SU-DHL-6 (cell line): ENCODE results near the gene CAMK2D.

ENCODE experiments used
- H2AFZ ChIP-seq: fragments of 200-600 bp; sonication (generic); 2 replicates; pipeline ENCODE4 v1.6.1; 2014; ENCODE audit warnings: low read depth, mild to moderate bottlenecking, moderate library complexity, mixed read lengths, antibody characterized with exemption, low read length; ENCODE audit not compliant: severe bottlenecking
- H3F3A ChIP-seq: fragments of 200-600 bp; shearing (Covaris generic); 2 replicates; pipeline ENCODE4 v1.6.0; 2016; ENCODE audit warnings: antibody characterized with exemption, mild to moderate bottlenecking; ENCODE audit not compliant: insufficient read depth
- H3K27ac ChIP-seq: fragments of 200-600 bp; sonication (generic); 2 replicates; pipeline ENCODE4 v1.5.1; 2016; ENCODE audit warnings: low read depth, mild to moderate bottlenecking, low read length, moderate library complexity, mixed read lengths
- H3K27me3 ChIP-seq: fragments of 200-600 bp; sonication (generic), shearing (Covaris generic); 2 replicates; pipeline ENCODE4 v1.6.0; 2014; ENCODE audit warnings: mild to moderate bottlenecking, low read length
- H3K36me3 ChIP-seq: fragments of 200-600 bp; sonication (generic); 2 replicates; pipeline ENCODE4 v1.6.1; 2014; ENCODE audit warnings: mild to moderate bottlenecking, low read length, mixed read lengths
- H3K4me2 ChIP-seq: fragments of 300-600, 200-600 bp; shearing (Covaris generic), sonication (generic); 2 replicates; pipeline ENCODE4 v1.6.0; 2014; ENCODE audit warnings: low read length, low read depth, mild to moderate bottlenecking; ENCODE audit not compliant: poor library complexity, severe bottlenecking
- H3K4me3 ChIP-seq: fragments of 200-600 bp; sonication (generic); 2 replicates; pipeline ENCODE4 v1.5.1; 2014; ENCODE audit warnings: antibody characterized with exemption, low read length, mild to moderate bottlenecking, mixed read lengths; ENCODE audit not compliant: insufficient read depth, poor library complexity, severe bottlenecking
- H3K79me2 ChIP-seq: fragments of 200-600 bp; sonication (generic); 2 replicates; pipeline ENCODE4 v1.6.1; 2014; ENCODE audit warnings: mild to moderate bottlenecking, low read length, moderate library complexity; ENCODE audit not compliant: insufficient read depth
- H3K9ac ChIP-seq: fragments of 200-600 bp; sonication (generic); 2 replicates; pipeline ENCODE4 v1.7.0; 2014; ENCODE audit warnings: mild to moderate bottlenecking, low read length
- H3K9me2 ChIP-seq: fragments of 200-600 bp; sonication (generic); replicated peaks from 2 replicates; pipeline ENCODE4 v1.6.1; 2014; ENCODE audit warnings: low read length; ENCODE audit not compliant: insufficient read depth
- H3K9me3 ChIP-seq: fragments of 200-600 bp; sonication (generic); 2 replicates; pipeline ENCODE4 v1.6.1; 2014; ENCODE audit warnings: low read length, mixed read lengths; ENCODE audit not compliant: insufficient read depth
- H4K20me1 ChIP-seq: fragments of 200-600 bp; sonication (generic); 2 replicates; pipeline ENCODE4 v1.6.1; 2014; ENCODE audit warnings: low read depth, mild to moderate bottlenecking, antibody characterized with exemption, low read length, moderate library complexity, mixed read lengths
- EZH2phosphoT487 ChIP-seq: fragments of 200-600 bp; sonication (generic), shearing (Covaris generic); conservative IDR thresholded peaks from 2 replicates; pipeline ENCODE4 v1.6.1; 2018; ENCODE audit warnings: mild to moderate bottlenecking, antibody characterized with exemption, low read length, moderate library complexity, mixed read lengths
- TF ChIP-seq, protein P1 (sequence below): fragments of 200-600 bp; sonication (generic); IDR thresholded peaks from one replicate; pipeline ENCODE4 v1.5.1; 2017; ENCODE audit warnings: antibody characterized with exemption, mild to moderate bottlenecking, low read length, moderate library complexity; ENCODE audit not compliant: insufficient read depth, poor library complexity, severe bottlenecking

Gene CAMK2D

DNA sequence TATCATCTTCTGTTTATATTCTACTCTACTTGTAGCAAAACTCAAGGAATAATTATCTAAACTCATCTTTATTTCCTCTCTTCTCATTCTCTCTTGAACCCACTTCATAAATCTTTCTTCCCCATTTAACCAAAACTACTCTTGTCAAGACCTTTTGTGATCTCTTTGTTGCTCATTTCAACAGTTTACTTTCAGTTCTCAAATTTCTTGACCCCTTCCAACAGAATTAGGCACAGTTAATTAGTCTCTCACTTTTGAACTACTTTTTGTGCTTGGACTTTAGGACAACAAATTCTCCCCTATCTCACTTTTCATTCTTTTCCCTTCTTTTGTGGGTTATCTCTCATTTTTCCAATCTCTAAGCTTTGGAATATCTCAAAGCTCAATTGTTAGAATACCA, 27.4 kb upstream of the CAMK2D start:
- no peaks in the 10 kb centered on the region for H3F3A ChIP-seq
- H3K79me2 ChIP-seq: no peaks in the 10 kb centered on the region
- no peak overlapping the region for H2AFZ ChIP-seq
- no peaks in the 10 kb centered on the region for H3K36me3 ChIP-seq
- no peak overlapping the region for H3K27ac ChIP-seq
- H3K4me2 ChIP-seq: no peak overlapping the region
- H3K27me3 ChIP-seq: no peaks in the 10 kb centered on the region
- H4K20me1 ChIP-seq: no peaks in the 10 kb centered on the region
- H3K4me3 ChIP-seq: no peak overlapping the region
- H3K9me2 ChIP-seq: no peaks in the 10 kb centered on the region
- H3K9ac ChIP-seq: no peak overlapping the region
- no peaks in the 10 kb centered on the region for H3K9me3 ChIP-seq
- no peak for TF ChIP-seq EZH2phosphoT487
- TF ChIP-seq, protein P1, sequence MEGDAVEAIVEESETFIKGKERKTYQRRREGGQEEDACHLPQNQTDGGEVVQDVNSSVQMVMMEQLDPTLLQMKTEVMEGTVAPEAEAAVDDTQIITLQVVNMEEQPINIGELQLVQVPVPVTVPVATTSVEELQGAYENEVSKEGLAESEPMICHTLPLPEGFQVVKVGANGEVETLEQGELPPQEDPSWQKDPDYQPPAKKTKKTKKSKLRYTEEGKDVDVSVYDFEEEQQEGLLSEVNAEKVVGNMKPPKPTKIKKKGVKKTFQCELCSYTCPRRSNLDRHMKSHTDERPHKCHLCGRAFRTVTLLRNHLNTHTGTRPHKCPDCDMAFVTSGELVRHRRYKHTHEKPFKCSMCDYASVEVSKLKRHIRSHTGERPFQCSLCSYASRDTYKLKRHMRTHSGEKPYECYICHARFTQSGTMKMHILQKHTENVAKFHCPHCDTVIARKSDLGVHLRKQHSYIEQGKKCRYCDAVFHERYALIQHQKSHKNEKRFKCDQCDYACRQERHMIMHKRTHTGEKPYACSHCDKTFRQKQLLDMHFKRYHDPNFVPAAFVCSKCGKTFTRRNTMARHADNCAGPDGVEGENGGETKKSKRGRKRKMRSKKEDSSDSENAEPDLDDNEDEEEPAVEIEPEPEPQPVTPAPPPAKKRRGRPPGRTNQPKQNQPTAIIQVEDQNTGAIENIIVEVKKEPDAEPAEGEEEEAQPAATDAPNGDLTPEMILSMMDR: no peak

DNA sequence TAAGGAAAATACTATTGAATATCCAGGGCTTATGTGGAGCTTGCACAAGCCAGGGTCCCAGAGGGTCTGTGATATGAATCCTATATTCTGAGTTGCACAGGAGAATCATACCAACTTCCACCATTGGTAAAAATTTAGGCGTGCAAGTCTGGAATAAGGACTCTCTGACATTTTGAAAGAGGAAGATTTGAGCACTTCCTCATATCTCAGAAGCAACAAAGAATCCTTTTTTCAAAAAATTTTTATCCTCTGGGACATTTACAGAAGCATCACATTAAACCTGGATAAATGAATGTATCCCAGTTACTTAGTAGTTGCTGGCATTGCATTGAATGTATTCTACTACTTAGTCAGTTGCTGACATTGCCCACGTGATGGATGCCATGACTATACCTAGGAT, 24.2 kb upstream of the CAMK2D start:
- H3K9ac ChIP-seq: no peak overlapping the region
- no peak overlapping the region for H3K27ac ChIP-seq
- H3K36me3 ChIP-seq: no peaks in the 10 kb centered on the region
- no peak overlapping the region for H2AFZ ChIP-seq
- no peaks in the 10 kb centered on the region for H3K27me3 ChIP-seq
- H4K20me1 ChIP-seq: no peaks in the 10 kb centered on the region
- H3K9me2 ChIP-seq: no peaks in the 10 kb centered on the region
- no peaks in the 10 kb centered on the region for H3K79me2 ChIP-seq
- H3K9me3 ChIP-seq: no peaks in the 10 kb centered on the region
- TF ChIP-seq, protein P1: no peak
- TF ChIP-seq EZH2phosphoT487: no peak
- H3K4me2 ChIP-seq: no peak overlapping the region
- H3F3A ChIP-seq: no peaks in the 10 kb centered on the region
- H3K4me3 ChIP-seq: no peak overlapping the region

DNA sequence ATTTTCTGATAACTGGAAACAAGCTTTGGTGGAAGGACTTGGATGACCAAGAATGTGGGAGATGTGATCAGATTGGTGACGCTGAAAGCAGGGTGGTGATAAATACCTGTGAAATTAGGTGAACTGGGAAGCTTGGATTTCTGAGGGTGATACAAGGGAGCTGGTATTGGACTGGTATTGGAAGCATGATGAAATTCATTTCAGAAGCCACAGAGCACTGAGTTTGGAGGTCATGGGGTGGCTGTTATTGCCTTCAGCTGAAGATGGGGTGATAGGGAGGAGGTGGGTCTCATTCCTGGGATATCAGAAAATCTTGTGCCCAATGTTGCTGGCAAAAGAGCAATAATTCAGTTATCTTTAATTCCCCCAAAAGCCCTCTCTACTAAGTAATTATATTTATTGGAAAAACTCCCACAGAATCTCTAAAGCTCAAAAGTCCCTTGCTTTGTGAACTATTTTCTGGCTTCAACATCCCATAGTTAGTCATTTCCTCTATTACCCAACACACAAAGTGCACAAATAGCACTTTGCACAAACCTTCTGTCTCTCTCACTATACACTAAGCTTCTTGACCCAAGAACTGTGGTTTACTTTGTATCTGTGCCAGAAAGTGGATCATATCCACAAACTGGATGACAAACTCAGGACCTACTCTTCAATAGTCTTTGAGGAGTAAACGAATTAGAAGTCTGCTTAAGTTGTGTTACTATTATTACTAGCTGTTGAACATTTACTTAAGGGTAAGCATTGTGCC, 23.1 kb upstream of the CAMK2D start:
- Histone ChIP-seq H3K27me3 (no peaks in the 10 kb centered on the region), H2AFZ (no peak overlapping the region), H3F3A (no peaks in the 10 kb centered on the region), H3K36me3 (no peaks in the 10 kb centered on the region), H3K27ac (no peak overlapping the region), H3K9ac (no peak overlapping the region), H4K20me1 (no peaks in the 10 kb centered on the region), H3K9me2 (no peaks in the 10 kb centered on the region), H3K9me3 (no peaks in the 10 kb centered on the region), H3K4me2 (no peak overlapping the region), H3K4me3 (no peak overlapping the region), H3K79me2 (no peaks in the 10 kb centered on the region)
- TF ChIP-seq EZH2phosphoT487: no peak
- TF ChIP-seq, protein P1: no peak
